SK-N-SH treated with all-trans-retinoic acid at 6 μM for 48 hours (cell line): ENCODE data around the gene NAGPA.

Source experiments
- ATAC-seq: fragments of 200-7000 bp; cut with Tn5 transposase; 3 replicates; pipeline ENCODE4 v1.9.1; 2020; ENCODE audit warnings: mild to moderate bottlenecking, moderate library complexity
- ARNTL ChIP-seq: fragments of 450-650 bp; formaldehyde crosslinking; IDR thresholded peaks from 2 replicates; pipeline ENCODE4 v1.5.0; 2020; ENCODE audit warnings: low read depth, mild to moderate bottlenecking, moderate library complexity, borderline replicate concordance
- BACH2 ChIP-seq: fragments of 250-450 bp; sonication (Bioruptor Pico); IDR thresholded peaks from 2 replicates; pipeline ENCODE4 v1.9.0; 2021; ENCODE audit warnings: mild to moderate bottlenecking, borderline replicate concordance
- CREB5 ChIP-seq: fragments of 250-450 bp; sonication (Bioruptor Pico); IDR thresholded peaks from 2 replicates; pipeline ENCODE4 v1.5.1; 2020; ENCODE audit warnings: low read depth, mild to moderate bottlenecking, moderate library complexity
- CSDC2 ChIP-seq: fragments of 250-450 bp; sonication (Bioruptor Pico); IDR thresholded peaks from 2 replicates; pipeline ENCODE4 v1.5.0; 2020; ENCODE audit warnings: mild to moderate bottlenecking, moderate library complexity
- CSRNP3 ChIP-seq: fragments of 250-450 bp; sonication (Bioruptor Pico); IDR thresholded peaks from 2 replicates; pipeline ENCODE4 v1.5.1; 2021; ENCODE audit warnings: mild to moderate bottlenecking, moderate library complexity
- ESRRG ChIP-seq: fragments of 250-450 bp; sonication (Bioruptor Pico); IDR thresholded peaks from 2 replicates; pipeline ENCODE4 v1.6.1; 2021; ENCODE audit warnings: mild to moderate bottlenecking
- GLIS3 ChIP-seq: fragments of 250-450 bp; sonication (Bioruptor Pico); IDR thresholded peaks from 2 replicates; pipeline ENCODE4 v1.5.0; 2020; ENCODE audit warnings: mild to moderate bottlenecking, moderate library complexity
- ISL1 ChIP-seq: fragments of 250-450 bp; sonication (Bioruptor Pico); IDR thresholded peaks from 2 replicates; pipeline ENCODE4 v2.1.2; 2022; ENCODE audit warnings: mild to moderate bottlenecking, moderate library complexity
- OSR1 ChIP-seq: fragments of 250-450 bp; sonication (Bioruptor Pico); IDR thresholded peaks from 2 replicates; pipeline ENCODE4 v1.8.0; 2022; ENCODE audit warnings: moderate library complexity, mild to moderate bottlenecking, inconsistent platforms
- PATZ1 ChIP-seq: fragments of 250-450 bp; sonication (Bioruptor Pico); IDR thresholded peaks from 2 replicates; pipeline ENCODE4 v1.8.0; 2020; ENCODE audit warnings: mild to moderate bottlenecking, moderate library complexity, borderline replicate concordance
- POU6F1 ChIP-seq: fragments of 250-450 bp; sonication (Bioruptor Pico); IDR thresholded peaks from 2 replicates; pipeline ENCODE4 v1.8.0; 2021; ENCODE audit warnings: low read depth, mild to moderate bottlenecking, moderate library complexity, borderline replicate concordance
- RARB ChIP-seq: fragments of 250-450 bp; sonication (Bioruptor Pico); IDR thresholded peaks from 2 replicates; pipeline ENCODE4 v1.8.0; 2021; ENCODE audit warnings: mild to moderate bottlenecking, moderate library complexity
- SNAI2 ChIP-seq: fragments of 250-450 bp; sonication (Bioruptor Pico); IDR thresholded peaks from 2 replicates; pipeline ENCODE4 v1.5.0; 2020; ENCODE audit warnings: mild to moderate bottlenecking, moderate library complexity
- TCF4 ChIP-seq: fragments of 250-450 bp; sonication (Bioruptor Pico); IDR thresholded peaks from 2 replicates; pipeline ENCODE4 v1.8.0; 2021; ENCODE audit warnings: mild to moderate bottlenecking, moderate library complexity, borderline replicate concordance
- TOX ChIP-seq: fragments of 250-450 bp; sonication (Bioruptor Pico); IDR thresholded peaks from 2 replicates; pipeline ENCODE4 v1.8.0; 2021; ENCODE audit warnings: mild to moderate bottlenecking, moderate library complexity, borderline replicate concordance
- ZC3H10 ChIP-seq: fragments of 250-450 bp; sonication (Bioruptor Pico); IDR thresholded peaks from 2 replicates; pipeline ENCODE4 v1.5.1; 2021; ENCODE audit warnings: mild to moderate bottlenecking, moderate library complexity
- ZFP3 ChIP-seq: fragments of 250-450 bp; sonication (Bioruptor Pico); IDR thresholded peaks from 2 replicates; pipeline ENCODE4 v1.5.0; 2020; ENCODE audit warnings: mild to moderate bottlenecking, moderate library complexity
- ZFP30 ChIP-seq: fragments of 450-650 bp; formaldehyde crosslinking; IDR thresholded peaks from 2 replicates; pipeline ENCODE4 v1.5.0; 2022; ENCODE audit warnings: mild to moderate bottlenecking, moderate library complexity
- ZNF565 ChIP-seq: fragments of 450-650 bp; formaldehyde crosslinking; conservative IDR thresholded peaks from 2 replicates; pipeline ENCODE4 v1.5.0; 2020; ENCODE audit warnings: low read depth, mild to moderate bottlenecking, moderate library complexity
- ZNF70 ChIP-seq: fragments of 450-650 bp; formaldehyde crosslinking; IDR thresholded peaks from 2 replicates; pipeline ENCODE4 v1.5.0; 2020; ENCODE audit warnings: mild to moderate bottlenecking, moderate library complexity
- ZNF8 ChIP-seq: fragments of 450-650 bp; formaldehyde crosslinking; IDR thresholded peaks from 2 replicates; pipeline ENCODE4 v1.5.0; 2020; ENCODE audit warnings: mild to moderate bottlenecking, moderate library complexity

The NAGPA gene

GRCh38 chr16:4991754-4992153, 42.0 kb downstream of the NAGPA start:
- no peak for ATAC-seq

GRCh38 chr16:4990415-4990814, 43.3 kb downstream of the NAGPA start:
- no peak for TF ChIP-seq SNAI2
- TF ChIP-seq ZFP3 (CRISPR knock-in tag): no peak
- ATAC-seq: no peak

More at GRCh38 chr16:4991754-4992153, 42.0 kb downstream of the NAGPA start:
- no peak for TF ChIP-seq TCF4 (CRISPR knock-in tag)
- no peak for TF ChIP-seq BACH2 (CRISPR knock-in tag)
- TF ChIP-seq SNAI2: no peak
- no peak for TF ChIP-seq GLIS3 (CRISPR knock-in tag)
- no peak for TF ChIP-seq RARB (CRISPR knock-in tag)
- no peak for TF ChIP-seq CSDC2 (CRISPR knock-in tag)
- no peak for TF ChIP-seq POU6F1 (CRISPR knock-in tag)
- no peak for TF ChIP-seq ISL1 (CRISPR knock-in tag)
- TF ChIP-seq ZNF565 (CRISPR knock-in tag): no peak
- TF ChIP-seq OSR1: no peak

- no peak for ATAC-seq
Measured at GRCh38 chr16:4989391-4990006, 44.2 kb downstream of the NAGPA start.

More at GRCh38 chr16:4989391-4990006, 44.2 kb downstream of the NAGPA start:
- TF ChIP-seq ZNF70 (CRISPR knock-in tag): no peak
- TF ChIP-seq ZNF8 (CRISPR knock-in tag): no peak
- no peak for TF ChIP-seq PATZ1 (CRISPR knock-in tag)
- TF ChIP-seq TOX: no peak
- no peak for TF ChIP-seq ZC3H10 (CRISPR knock-in tag)
- TF ChIP-seq ZFP30 (CRISPR knock-in tag): no peak
- TF ChIP-seq ARNTL (CRISPR knock-in tag): no peak
- TF ChIP-seq CSRNP3 (CRISPR knock-in tag): no peak
- no peak for TF ChIP-seq TCF4 (CRISPR knock-in tag)
- no peak for TF ChIP-seq ZFP3 (CRISPR knock-in tag)
- TF ChIP-seq BACH2 (CRISPR knock-in tag): no peak
- TF ChIP-seq ISL1 (CRISPR knock-in tag): no peak
- no peak for TF ChIP-seq ESRRG (CRISPR knock-in tag)
- no peak for TF ChIP-seq CSDC2 (CRISPR knock-in tag)
- TF ChIP-seq CREB5 (CRISPR knock-in tag): no peak
- TF ChIP-seq GLIS3 (CRISPR knock-in tag): no peak
- no peak for TF ChIP-seq RARB (CRISPR knock-in tag)
- TF ChIP-seq SNAI2: no peak
- TF ChIP-seq POU6F1 (CRISPR knock-in tag): no peak
- TF ChIP-seq, all 23 proteins: peak for 0
